Esophagus squamous epithelium (tissue), 5 donors: ENCODE results near the gene MAPK8IP3. TPM values are rescaled to one million over a fixed set of nuclear protein-coding genes. Genes with fewer than 3 reads are reported as not detected.

ENCODE experiments used
- DNase-seq: peaks from one replicate; lab custom pipeline; 2025; lab: John Stamatoyannopoulos, UW
- H3K27ac ChIP-seq, 4 donors: fragments of 200-600 bp; sonication (generic); one replicate each; pipeline ENCODE4 v1.5.1; 2016 to 2019; ENCODE audit warnings: mild to moderate bottlenecking in 1 of 4
- H3K27me3 ChIP-seq, 4 donors: fragments of 200-600 bp; sonication (generic); 1 replicate in 3 of 4; 2 replicates in 1 of 4; pipeline versions ENCODE4 v1.5.1 to v1.6.0; 2017 to 2021; ENCODE audit warnings: antibody characterized with exemption in 1 of 4
- H3K36me3 ChIP-seq, 3 donors: fragments of 200-600 bp; sonication (generic); one replicate each; pipeline ENCODE4 v1.5.1; 2016 to 2019
- H3K4me1 ChIP-seq, 3 donors: fragments of 200-600 bp; sonication (generic); one replicate each; pipeline ENCODE4 v1.5.1; 2017 to 2019
- H3K4me3 ChIP-seq, 4 donors: fragments of 200-600 bp; sonication (generic); 1 replicate in 3 of 4; 2 replicates in 1 of 4; pipeline ENCODE4 v1.5.1; 2016 to 2019; ENCODE audit warnings: mild to moderate bottlenecking in 2 of 4, moderate library complexity in 1 of 4
- H3K9me3 ChIP-seq, 3 donors: fragments of 200-600 bp; sonication (generic); one replicate each; pipeline ENCODE4 v1.5.1; 2016 to 2019
- POLR2A ChIP-seq, 4 donors: fragments of 450-650 bp; IDR thresholded peaks; one replicate each; pipeline ENCODE4 v1.6.1; 2017; ENCODE audit warnings: antibody characterized with exemption in 4 of 4, mild to moderate bottlenecking in 4 of 4, moderate library complexity in 3 of 4
- WGBS, 2 donors: methylation state at CpG; one replicate each; pipeline ENCODE4 v1.1.5; 2018; 5-methylcytosine and 5-hydroxymethylcytosine counted together
- intact Hi-C: fragments of 100-400 bp; cut with DNase I; formaldehyde crosslinking; loops from one replicate; pipeline ENCODE4 v1.15.0; 2022
- total RNA-seq, 4 donors: library from RNA; depleted of rRNA; stranded (reverse); fragments of >200 nt; gene quantifications; one replicate each; pipeline ENCODE4 v1.1.0, GENCODE V29; 2016
- TF ChIP-seq, protein P1 (sequence below), 6 experiments: fragments of 450-650 bp in 4 of 6; fragments of 200-600 bp in 2 of 6; sonication (generic) in 2 of 6; IDR thresholded peaks; one replicate each; pipeline ENCODE4 v1.5.1; 2016 to 2019; ENCODE audit warnings: antibody characterized with exemption in 6 of 6, mild to moderate bottlenecking in 4 of 6, moderate library complexity in 4 of 6
- donor health status: DM: yes; HTN: yes; CAD: no.

MAPK8IP3 gene
- total RNA-seq, 4 donors from 2014 or later: 8.6 to 37.6 (median 24.7) TPM

DNA sequence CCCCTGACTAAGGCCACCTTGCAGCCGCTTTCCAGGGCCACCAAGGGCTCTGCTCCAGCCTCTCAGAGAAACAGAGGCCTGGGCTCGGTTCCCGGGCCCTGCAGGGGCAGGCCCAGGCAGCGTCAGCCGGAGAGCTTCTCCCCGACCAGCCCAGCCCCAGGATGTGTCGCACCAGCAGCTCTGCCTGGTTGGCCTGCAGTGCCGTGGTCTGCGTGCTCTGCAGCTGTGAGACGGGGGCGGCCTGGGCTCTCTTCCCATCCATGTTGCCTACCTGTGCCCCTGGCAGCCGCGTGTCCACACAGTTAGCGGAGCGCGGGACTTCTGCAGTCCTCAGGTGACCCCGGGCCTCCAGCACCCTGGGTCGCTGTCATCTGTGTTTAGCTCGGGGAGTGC lies 82.7 kb downstream of the MAPK8IP3 start:
- Histone ChIP-seq H3K9me3 (no peaks in the 10 kb centered on the region), H3K4me1 (peaks cover 17 to 62% (median 26%) of the 10 kb centered on the region in 3 donors), H3K27me3 (no peaks in the 10 kb centered on the region), H3K27ac (peak overlapping the region in 2 of 4 donors; percentile 15 to 55), H3K4me3 (no peak overlapping the region), H3K36me3 (peaks cover 0 to 78% (median 8%) of the 10 kb centered on the region in 3 donors)
- DNase-seq: no peak
- intact Hi-C loops: no loop called here
- no peak for TF ChIP-seq POLR2A (IDR thresholded peaks at IDR 0.05)
- TF ChIP-seq, protein P1, sequence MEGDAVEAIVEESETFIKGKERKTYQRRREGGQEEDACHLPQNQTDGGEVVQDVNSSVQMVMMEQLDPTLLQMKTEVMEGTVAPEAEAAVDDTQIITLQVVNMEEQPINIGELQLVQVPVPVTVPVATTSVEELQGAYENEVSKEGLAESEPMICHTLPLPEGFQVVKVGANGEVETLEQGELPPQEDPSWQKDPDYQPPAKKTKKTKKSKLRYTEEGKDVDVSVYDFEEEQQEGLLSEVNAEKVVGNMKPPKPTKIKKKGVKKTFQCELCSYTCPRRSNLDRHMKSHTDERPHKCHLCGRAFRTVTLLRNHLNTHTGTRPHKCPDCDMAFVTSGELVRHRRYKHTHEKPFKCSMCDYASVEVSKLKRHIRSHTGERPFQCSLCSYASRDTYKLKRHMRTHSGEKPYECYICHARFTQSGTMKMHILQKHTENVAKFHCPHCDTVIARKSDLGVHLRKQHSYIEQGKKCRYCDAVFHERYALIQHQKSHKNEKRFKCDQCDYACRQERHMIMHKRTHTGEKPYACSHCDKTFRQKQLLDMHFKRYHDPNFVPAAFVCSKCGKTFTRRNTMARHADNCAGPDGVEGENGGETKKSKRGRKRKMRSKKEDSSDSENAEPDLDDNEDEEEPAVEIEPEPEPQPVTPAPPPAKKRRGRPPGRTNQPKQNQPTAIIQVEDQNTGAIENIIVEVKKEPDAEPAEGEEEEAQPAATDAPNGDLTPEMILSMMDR (IDR thresholded peaks at IDR 0.05): no peak
- 60% methylated on average over 2 of the region's 19 CpGs; no CpG with 5 or more reads in 1 of the 2 donors for WGBS, 2 donors

DNA sequence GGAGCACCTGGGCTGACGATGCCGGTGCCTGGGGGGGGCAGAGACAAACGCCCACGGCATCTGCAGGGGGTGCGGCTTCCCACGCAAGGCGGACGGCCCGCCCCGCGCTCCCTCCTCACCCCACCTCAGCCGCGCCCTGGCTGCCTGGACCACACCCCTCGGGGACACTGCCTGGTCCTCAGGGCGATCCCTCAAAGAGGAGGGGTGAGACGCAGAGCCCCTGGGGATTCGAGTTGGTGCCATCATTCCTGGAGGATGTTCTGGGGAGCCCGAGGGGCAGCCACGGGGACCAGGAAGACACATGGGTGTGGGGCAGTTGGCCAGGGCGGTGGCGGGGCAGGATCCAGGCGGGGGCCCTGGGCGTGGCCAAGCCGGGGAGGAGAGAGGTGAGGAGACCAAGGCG lies 83.6 kb downstream of the MAPK8IP3 start:
- Histone ChIP-seq H3K27me3 (no peaks in the 10 kb centered on the region), H3K4me3 (no peak overlapping the region), H3K36me3 (peaks cover 0 to 78% (median 8%) of the 10 kb centered on the region in 3 donors), H3K4me1 (peaks cover 8 to 59% (median 16%) of the 10 kb centered on the region in 3 donors), H3K9me3 (no peaks in the 10 kb centered on the region), H3K27ac (peak overlapping the region in 1 of 4 donors; percentile 55)
- WGBS, 2 donors: 61 to 89% methylated on average over 3 to 9 of the region's 25 CpGs
- TF ChIP-seq, protein P1 (IDR thresholded peaks at IDR 0.05): no peak
- no peak for TF ChIP-seq POLR2A (IDR thresholded peaks at IDR 0.05)
- DNase-seq: no peak
- intact Hi-C loops: no loop called here

DNA sequence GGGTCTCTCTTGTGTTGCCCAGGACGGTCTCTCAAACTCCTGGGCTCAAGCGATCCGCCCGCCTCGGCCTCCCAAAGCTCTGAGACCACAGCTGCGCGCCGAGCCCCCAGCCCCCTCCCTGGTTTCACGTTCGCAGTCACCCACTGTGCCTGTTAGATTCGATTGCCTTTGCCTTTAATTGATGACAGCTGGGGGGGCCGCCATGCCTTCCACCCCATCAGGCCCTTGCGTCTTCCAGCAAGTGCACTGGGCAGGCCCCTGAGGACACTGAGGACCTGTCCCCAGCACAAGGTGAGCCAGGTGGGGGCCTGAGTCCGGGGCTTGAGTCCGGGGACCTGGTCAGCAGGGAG lies 84.2 kb downstream of the MAPK8IP3 start:
- Histone ChIP-seq H3K9me3 (no peaks in the 10 kb centered on the region), H3K36me3 (peaks cover 0 to 74% (median 8%) of the 10 kb centered on the region in 3 donors)

DNA sequence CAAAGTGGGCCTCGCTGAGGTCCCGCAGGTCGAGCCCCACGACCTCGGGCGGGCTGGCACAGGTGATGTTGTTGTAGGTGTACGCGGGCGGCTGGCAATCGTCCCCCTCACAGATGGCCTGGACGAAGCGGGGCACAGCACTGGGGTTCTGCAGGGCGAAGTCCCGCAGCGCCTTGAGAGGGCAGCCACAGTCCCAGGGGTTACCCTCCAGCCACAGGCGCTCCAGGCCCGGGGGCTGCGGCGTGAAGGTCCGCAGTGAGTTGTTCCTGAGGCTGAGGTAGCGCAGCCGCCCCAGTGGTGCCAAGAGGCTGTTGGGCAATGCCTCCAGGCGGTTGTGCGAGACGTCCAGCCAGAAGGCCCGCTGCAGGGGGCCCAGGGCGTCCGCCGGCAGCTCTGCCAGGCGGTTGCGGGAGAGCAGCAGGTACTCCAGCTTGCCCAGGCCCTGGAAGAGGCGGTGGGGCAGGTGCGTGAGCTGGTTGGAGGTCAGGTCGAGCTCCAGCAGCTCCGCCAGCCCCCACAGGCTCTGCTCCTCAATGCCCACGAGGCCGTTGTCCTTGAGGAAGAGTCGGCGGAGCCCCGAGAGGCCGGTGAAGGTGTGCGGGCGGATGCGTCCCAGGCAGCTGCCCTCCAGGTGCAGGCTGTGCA lies 84.7 kb downstream of the MAPK8IP3 start:
- Histone ChIP-seq H3K9me3 (no peaks in the 10 kb centered on the region), H3K36me3 (peaks cover 0 to 69% (median 8%) of the 10 kb centered on the region in 3 donors), H3K4me3 (no peak overlapping the region), H3K27me3 (no peaks in the 10 kb centered on the region), H3K27ac (no peak overlapping the region), H3K4me1 (peaks cover 7 to 49% (median 9%) of the 10 kb centered on the region in 3 donors)
- WGBS, 2 donors: 93% methylated on average over 10 of the region's 44 CpGs; no CpG with 5 or more reads in 1 of the 2 donors
- intact Hi-C loops: no loop called here
- no peak for DNase-seq
- TF ChIP-seq, protein P1 (IDR thresholded peaks at IDR 0.05): no peak
- TF ChIP-seq POLR2A (IDR thresholded peaks at IDR 0.05): no peak

More for the DNA sequence above, 84.2 kb downstream of the MAPK8IP3 start:
- intact Hi-C loops: no loop called here
- TF ChIP-seq, protein P1 (IDR thresholded peaks at IDR 0.05): no peak
- TF ChIP-seq POLR2A (IDR thresholded peaks at IDR 0.05): no peak
- Histone ChIP-seq H3K27me3 (no peaks in the 10 kb centered on the region), H3K27ac (no peak overlapping the region), H3K4me3 (no peak overlapping the region), H3K4me1 (peaks cover 7 to 54% (median 10%) of the 10 kb centered on the region in 3 donors)
- 100% methylated on average over 3 of the region's 15 CpGs; no CpG with 5 or more reads in 1 of the 2 donors for WGBS, 2 donors
- DNase-seq: no peak

DNA sequence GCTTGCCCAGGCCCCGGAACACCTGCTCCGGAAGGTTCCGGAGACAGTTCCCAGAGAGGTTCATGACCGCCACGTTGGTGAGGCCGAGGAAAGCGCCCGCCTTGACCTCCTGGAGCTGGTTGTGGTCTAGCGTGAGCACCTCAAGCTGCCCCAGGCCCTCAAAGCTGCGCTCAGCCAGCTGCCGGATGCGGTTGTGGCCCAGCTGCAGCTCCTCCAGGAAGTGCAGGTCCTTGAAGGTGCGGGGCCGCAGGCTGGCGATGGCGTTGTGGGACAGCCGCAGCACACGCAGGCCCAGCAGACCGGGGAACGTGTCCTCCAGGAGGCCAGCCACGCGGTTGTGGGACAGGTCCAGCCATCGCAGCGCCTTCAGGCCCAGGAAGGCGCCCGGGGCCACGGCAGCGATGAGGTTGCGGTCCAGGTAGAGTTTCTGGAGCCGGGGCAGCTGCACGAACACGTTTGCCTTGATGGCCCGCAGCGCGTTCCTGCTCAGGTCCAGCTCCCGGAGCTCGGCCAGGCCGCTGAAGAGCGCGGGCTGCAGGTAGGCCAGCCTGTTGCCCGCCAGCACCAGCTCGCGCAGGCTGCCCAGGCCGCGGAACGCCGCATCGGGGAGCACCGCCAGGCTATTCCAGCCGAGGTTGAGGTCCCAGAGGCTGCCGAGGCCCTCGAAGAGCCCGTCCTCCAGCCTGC lies 85.4 kb downstream of the MAPK8IP3 start:
- Histone ChIP-seq H3K36me3 (peaks cover 0 to 63% (median 8%) of the 10 kb centered on the region in 3 donors), H3K27me3 (no peaks in the 10 kb centered on the region), H3K27ac (no peak overlapping the region), H3K9me3 (no peaks in the 10 kb centered on the region), H3K4me3 (no peak overlapping the region), H3K4me1 (peaks cover 7 to 42% (median 9%) of the 10 kb centered on the region in 3 donors)
- WGBS, 2 donors: 100% methylated on average over 6 of the region's 53 CpGs; no CpG with 5 or more reads in 1 of the 2 donors
- TF ChIP-seq, protein P1 (IDR thresholded peaks at IDR 0.05): no peak
- no peak for TF ChIP-seq POLR2A (IDR thresholded peaks at IDR 0.05)
- intact Hi-C loops: no loop called here
- no peak for DNase-seq
